ENCODE results near the gene ETFB. TPM values are rescaled to one million over a fixed set of nuclear protein-coding genes. Genes with fewer than 3 reads are reported as not detected.

Gene ETFB
- total and polyA plus RNA-seq, 10 of the 15 experiments (the other 5 are each of a cell fraction or from before 2014, with no cell fraction given), result 15.1 to 166 (median 87.8) TPM

DNA sequence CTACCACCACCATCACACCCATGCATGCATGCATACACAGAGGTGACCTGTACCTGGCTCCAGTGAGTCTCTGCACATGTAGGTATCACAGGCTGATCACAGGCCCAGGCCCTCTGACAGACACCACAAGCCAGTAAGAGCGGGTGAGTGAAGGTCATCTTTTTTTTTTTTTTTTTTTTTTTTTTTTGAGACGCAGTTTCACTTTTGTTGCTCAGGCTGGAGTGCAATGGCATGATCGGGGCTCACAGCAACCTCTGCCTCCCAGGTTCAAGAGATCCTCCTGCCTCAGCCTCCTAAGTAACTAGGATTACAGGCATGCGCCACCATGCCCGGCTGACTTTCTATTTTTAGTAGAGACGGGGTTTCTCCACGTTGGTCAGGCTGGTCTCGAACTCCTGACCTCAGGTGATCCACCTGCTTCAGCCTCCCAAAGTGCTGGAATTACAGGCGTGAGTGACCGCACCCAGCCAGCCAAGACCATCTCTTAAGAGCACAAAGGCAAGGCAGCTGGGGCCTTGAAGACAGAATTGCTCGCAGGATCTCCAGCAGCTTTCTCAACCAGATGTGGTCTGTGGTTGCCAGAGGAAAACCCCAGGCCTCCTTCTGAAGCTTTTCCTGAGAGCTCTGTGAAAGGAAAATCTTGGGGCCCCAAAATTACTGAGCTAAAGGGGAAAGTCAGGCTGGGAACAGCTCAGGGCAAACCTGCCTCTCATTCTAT is 9.5 kb upstream of the ETFB start:
- no peak overlapping the region for H3K4me3 ChIP-seq
- peak overlapping the region; percentile 54 for H3K27ac ChIP-seq (ENCODE audit: control insufficient read depth, insufficient read depth)
- no peaks in the 10 kb centered on the region for H4K20me1 ChIP-seq (ENCODE audit: control insufficient read depth, insufficient read depth)
- H3K4me2 ChIP-seq (ENCODE audit: control insufficient read depth, insufficient read depth), result peak overlapping the region; percentile 81
- no peaks in the 10 kb centered on the region for H3K9me3 ChIP-seq (replicated peaks; ENCODE audit: control insufficient read depth, insufficient read depth, low read length)
- ChIA-PET RAD21 (ENCODE audit: unreplicated experiment) (interaction anchor here (0.8 to 1.7 kb wide), 4 partner anchors 8 to 42 kb away, joined by 3 to 6 read pairs (median 5); partner anchors contain the start of gene SIGLEC10), SMC1A (ENCODE audit: uncharacterized antibody, unreplicated experiment) (interaction anchor here (1.0 to 1.6 kb wide), 6 partner anchors 8 to 42 kb away, joined by 3 to 7 read pairs (median 4); partner anchors contain the start of genes SIGLEC10 and VSIG10L), POLR2A (interaction anchor here (0.5 to 1.7 kb wide), 3 partner anchors 18 to 391 kb away, joined by 3 to 5 read pairs (median 5); no protein-coding TSS in a partner anchor), CTCF (interaction anchor here (0.8 to 2.0 kb wide), 4 partner anchors 8 to 23 kb away, joined by 3 to 10 read pairs (median 4); no protein-coding TSS in a partner anchor)
- peak overlapping the region; percentile 41; the same call in 1 of the 2 replicates for H3K9ac ChIP-seq (ENCODE audit: control insufficient read depth, insufficient read depth, low read length)
- H3K79me2 ChIP-seq (ENCODE audit: control insufficient read depth, insufficient read depth, low read length), result no peaks in the 10 kb centered on the region
- in situ Hi-C loops (cut with MboI) (loop anchor here (25.0 kb wide), 1 partner anchor 1162 kb away; the partner anchor contains the start of gene ZNF808), intact Hi-C loops (cut with micrococcal nuclease; ENCODE audit: unreplicated experiment) (no loop called here)
- H2AFZ ChIP-seq (ENCODE audit: control insufficient read depth, low read depth, low read length), result no peak overlapping the region
- H3K4me1 ChIP-seq (ENCODE audit: control insufficient read depth, insufficient read depth, low read length), result peaks cover 39% of the 10 kb centered on the region
- peak; percentile 70 for ATAC-seq
- no peaks in the 10 kb centered on the region for H3K27me3 ChIP-seq (replicated peaks in 1 of 2; ENCODE audit: control insufficient read depth in 2 of 2, insufficient read depth in 2 of 2, low read length in 1 of 2)
- 6% methylated on average over 9 of the region's 11 CpGs for WGBS (ENCODE audit: insufficient coverage, insufficient replicate concordance, low lambda C conversion rate, missing lambda C conversion rate)
- BruUV-seq (replicated peaks), result no TSS peak
- FAIRE-seq, result no peak
- DNase-seq (ENCODE audit: low read depth, low spot score), result peak; percentile 61
- H3K36me3 ChIP-seq (ENCODE audit: control insufficient read depth in 2 of 2, insufficient read depth in 2 of 2, low read length in 1 of 2), result no peaks in the 10 kb centered on the region
- TF ChIP-seq, protein P1, sequence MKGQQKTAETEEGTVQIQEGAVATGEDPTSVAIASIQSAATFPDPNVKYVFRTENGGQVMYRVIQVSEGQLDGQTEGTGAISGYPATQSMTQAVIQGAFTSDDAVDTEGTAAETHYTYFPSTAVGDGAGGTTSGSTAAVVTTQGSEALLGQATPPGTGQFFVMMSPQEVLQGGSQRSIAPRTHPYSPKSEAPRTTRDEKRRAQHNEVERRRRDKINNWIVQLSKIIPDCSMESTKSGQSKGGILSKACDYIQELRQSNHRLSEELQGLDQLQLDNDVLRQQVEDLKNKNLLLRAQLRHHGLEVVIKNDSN (IDR thresholded peaks at IDR 0.05; ENCODE audit: borderline replicate concordance, extremely low read length, insufficient read depth, low read depth, low read length), result no peak
- TF ChIP-seq WRNIP1 (IDR thresholded peaks at IDR 0.05; ENCODE audit: borderline replicate concordance, low read depth, low read length) (no peak), MYB (IDR thresholded peaks at IDR 0.05; ENCODE audit: borderline replicate concordance, low read depth, low read length) (no peak), CBFB (IDR thresholded peaks at IDR 0.05; ENCODE audit: low read depth) (peak; percentile 88), GATAD2B (conservative IDR thresholded peaks at IDR 0.05; ENCODE audit: low read depth) (peak; percentile 57; the same call in 1 of the 2 replicates), CHD1 (IDR thresholded peaks at IDR 0.05; ENCODE audit: low read depth, low read length) (no peak), RAD51 (IDR thresholded peaks at IDR 0.05) (no peak), SMC3 (IDR thresholded peaks at IDR 0.05; ENCODE audit: borderline replicate concordance, low read length) (no peak), IKZF1 (conservative IDR thresholded peaks at IDR 0.05) (peak; percentile 93)
- TF ChIP-seq, protein P2, sequence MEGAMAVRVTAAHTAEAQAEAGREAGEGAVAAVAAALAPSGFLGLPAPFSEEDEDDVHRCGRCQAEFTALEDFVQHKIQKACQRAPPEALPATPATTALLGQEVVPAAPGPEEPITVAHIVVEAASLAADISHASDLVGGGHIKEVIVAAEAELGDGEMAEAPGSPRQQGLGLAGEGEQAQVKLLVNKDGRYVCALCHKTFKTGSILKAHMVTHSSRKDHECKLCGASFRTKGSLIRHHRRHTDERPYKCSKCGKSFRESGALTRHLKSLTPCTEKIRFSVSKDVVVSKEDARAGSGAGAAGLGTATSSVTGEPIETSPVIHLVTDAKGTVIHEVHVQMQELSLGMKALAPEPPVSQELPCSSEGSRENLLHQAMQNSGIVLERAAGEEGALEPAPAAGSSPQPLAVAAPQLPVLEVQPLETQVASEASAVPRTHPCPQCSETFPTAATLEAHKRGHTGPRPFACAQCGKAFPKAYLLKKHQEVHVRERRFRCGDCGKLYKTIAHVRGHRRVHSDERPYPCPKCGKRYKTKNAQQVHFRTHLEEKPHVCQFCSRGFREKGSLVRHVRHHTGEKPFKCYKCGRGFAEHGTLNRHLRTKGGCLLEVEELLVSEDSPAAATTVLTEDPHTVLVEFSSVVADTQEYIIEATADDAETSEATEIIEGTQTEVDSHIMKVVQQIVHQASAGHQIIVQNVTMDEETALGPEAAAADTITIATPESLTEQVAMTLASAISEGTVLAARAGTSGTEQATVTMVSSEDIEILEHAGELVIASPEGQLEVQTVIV (IDR thresholded peaks at IDR 0.05; ENCODE audit: borderline replicate concordance, partially characterized antibody), result no peak
- TF ChIP-seq, protein P3, sequence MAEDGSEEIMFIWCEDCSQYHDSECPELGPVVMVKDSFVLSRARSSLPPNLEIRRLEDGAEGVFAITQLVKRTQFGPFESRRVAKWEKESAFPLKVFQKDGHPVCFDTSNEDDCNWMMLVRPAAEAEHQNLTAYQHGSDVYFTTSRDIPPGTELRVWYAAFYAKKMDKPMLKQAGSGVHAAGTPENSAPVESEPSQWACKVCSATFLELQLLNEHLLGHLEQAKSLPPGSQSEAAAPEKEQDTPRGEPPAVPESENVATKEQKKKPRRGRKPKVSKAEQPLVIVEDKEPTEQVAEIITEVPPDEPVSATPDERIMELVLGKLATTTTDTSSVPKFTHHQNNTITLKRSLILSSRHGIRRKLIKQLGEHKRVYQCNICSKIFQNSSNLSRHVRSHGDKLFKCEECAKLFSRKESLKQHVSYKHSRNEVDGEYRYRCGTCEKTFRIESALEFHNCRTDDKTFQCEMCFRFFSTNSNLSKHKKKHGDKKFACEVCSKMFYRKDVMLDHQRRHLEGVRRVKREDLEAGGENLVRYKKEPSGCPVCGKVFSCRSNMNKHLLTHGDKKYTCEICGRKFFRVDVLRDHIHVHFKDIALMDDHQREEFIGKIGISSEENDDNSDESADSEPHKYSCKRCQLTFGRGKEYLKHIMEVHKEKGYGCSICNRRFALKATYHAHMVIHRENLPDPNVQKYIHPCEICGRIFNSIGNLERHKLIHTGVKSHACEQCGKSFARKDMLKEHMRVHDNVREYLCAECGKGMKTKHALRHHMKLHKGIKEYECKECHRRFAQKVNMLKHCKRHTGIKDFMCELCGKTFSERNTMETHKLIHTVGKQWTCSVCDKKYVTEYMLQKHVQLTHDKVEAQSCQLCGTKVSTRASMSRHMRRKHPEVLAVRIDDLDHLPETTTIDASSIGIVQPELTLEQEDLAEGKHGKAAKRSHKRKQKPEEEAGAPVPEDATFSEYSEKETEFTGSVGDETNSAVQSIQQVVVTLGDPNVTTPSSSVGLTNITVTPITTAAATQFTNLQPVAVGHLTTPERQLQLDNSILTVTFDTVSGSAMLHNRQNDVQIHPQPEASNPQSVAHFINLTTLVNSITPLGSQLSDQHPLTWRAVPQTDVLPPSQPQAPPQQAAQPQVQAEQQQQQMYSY (CRISPR knock-in tag; IDR thresholded peaks at IDR 0.05), result no peak
- TF ChIP-seq, protein P4, sequence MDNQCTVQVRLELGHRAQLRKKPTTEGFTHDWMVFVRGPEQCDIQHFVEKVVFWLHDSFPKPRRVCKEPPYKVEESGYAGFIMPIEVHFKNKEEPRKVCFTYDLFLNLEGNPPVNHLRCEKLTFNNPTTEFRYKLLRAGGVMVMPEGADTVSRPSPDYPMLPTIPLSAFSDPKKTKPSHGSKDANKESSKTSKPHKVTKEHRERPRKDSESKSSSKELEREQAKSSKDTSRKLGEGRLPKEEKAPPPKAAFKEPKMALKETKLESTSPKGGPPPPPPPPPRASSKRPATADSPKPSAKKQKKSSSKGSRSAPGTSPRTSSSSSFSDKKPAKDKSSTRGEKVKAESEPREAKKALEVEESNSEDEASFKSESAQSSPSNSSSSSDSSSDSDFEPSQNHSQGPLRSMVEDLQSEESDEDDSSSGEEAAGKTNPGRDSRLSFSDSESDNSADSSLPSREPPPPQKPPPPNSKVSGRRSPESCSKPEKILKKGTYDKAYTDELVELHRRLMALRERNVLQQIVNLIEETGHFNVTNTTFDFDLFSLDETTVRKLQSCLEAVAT (IDR thresholded peaks at IDR 0.05), result peak; percentile 63
